HCT116 (cell line): ENCODE data around the gene TRPM4. TPM values are rescaled to one million over a fixed set of nuclear protein-coding genes. Genes with fewer than 3 reads are reported as not detected.

Experiments used
- ATAC-seq: fragments of 200-7000 bp; cut with Tn5 transposase; 2 replicates; pipeline ENCODE4 v1.9.1; 2020; ENCODE audit warnings: mild to moderate bottlenecking, moderate library complexity
- BruUV-seq: library from RNA; stranded (reverse); fragments of 400-500 nt; replicated peaks from 2 replicates; lab custom pipeline; 2021; lab: Mats Ljungman, UMichigan
- CTCF ChIA-PET: fragments of 300-600 bp; sonication (Branson Sonifier 250); formaldehyde crosslinking; loops from one replicate; lab custom pipeline; 2021; ENCODE audit warnings: antibody characterized with exemption; lab: Charles Lee
- POLR2A ChIA-PET: fragments of 300-600, 350-600 bp; sonication (Branson Sonifier 250); formaldehyde crosslinking; loops from one replicate; lab custom pipeline; 2021; ENCODE audit warnings: antibody characterized with exemption; lab: Charles Lee
- RAD21 ChIA-PET, 2 experiments: fragments of 300-600 bp; sonication (Branson Sonifier 250); formaldehyde crosslinking; loops; one replicate each; lab custom pipeline; 2023; ENCODE audit warnings: low total read pairs in 2 of 2; ENCODE audit not compliant: uncharacterized antibody in 2 of 2, unreplicated experiment in 2 of 2, low non-redundant PET in 1 of 2; lab: Charles Lee
- DNase-seq: peaks from one replicate; pipeline ENCODE4 v3.0.0-alpha.2; 2010; ENCODE audit warnings: low read depth, low spot score
- H2AFZ ChIP-seq: fragments of 200-600 bp; shearing (Covaris generic), sonication (generic); 2 replicates; pipeline ENCODE4 v1.6.1; 2017; ENCODE audit warnings: low read depth, mixed run types, mixed read lengths, antibody characterized with exemption, low read length; ENCODE audit not compliant: poor library complexity, severe bottlenecking
- H3K27ac ChIP-seq: 2 replicates; pipeline ENCODE4 v1.5.1; 2012; ENCODE audit warnings: low read depth, low read length
- H3K27me3 ChIP-seq: fragments of 200-600 bp; sonication (generic); 2 replicates; pipeline ENCODE4 v1.6.1; 2016; ENCODE audit warnings: mixed run types, low read length, mixed read lengths; ENCODE audit not compliant: insufficient read depth
- H3K36me3 ChIP-seq, 2 experiments: fragments of 200-500 bp in 1 of 2; fragments of 200-600 bp in 1 of 2; sonication (Bioruptor generic) in 1 of 2; sonication (generic) in 1 of 2; 2 replicates each; pipeline versions ENCODE4 v1.5.1 to v1.6.1; 2014 to 2016; ENCODE audit warnings: low read length in 2 of 2, inconsistent platforms in 1 of 2, mixed read lengths in 1 of 2, mixed run types in 1 of 2; ENCODE audit not compliant: insufficient read depth in 2 of 2, control insufficient read depth in 1 of 2
- H3K4me1 ChIP-seq, 2 experiments: fragments of 200-600 bp in 1 of 2; sonication (generic) in 1 of 2; 2 replicates each; pipeline versions ENCODE4 v1.5.1 to v1.6.1; 2012 to 2017; ENCODE audit warnings: low read length in 2 of 2, inconsistent platforms in 1 of 2, mild to moderate bottlenecking in 1 of 2, mixed read lengths in 1 of 2, mixed run types in 1 of 2, moderate library complexity in 1 of 2; ENCODE audit not compliant: insufficient read depth in 2 of 2, control insufficient read depth in 1 of 2
- H3K4me2 ChIP-seq: fragments of 200-600 bp; sonication (generic); 2 replicates; pipeline ENCODE4 v1.6.1; 2017; ENCODE audit warnings: mixed run types, low read length, mixed read lengths
- H3K4me3 ChIP-seq, 2 experiments: fragments of 200-600 bp in 1 of 2; sonication (generic) in 1 of 2; replicated peaks in 1 of 2; 2 replicates each; pipeline ENCODE4 v1.5.1; 2011 to 2016; ENCODE audit warnings: low read length in 2 of 2, control low read depth in 1 of 2, low read depth in 1 of 2, mild to moderate bottlenecking in 1 of 2, mixed read lengths in 1 of 2, mixed run types in 1 of 2
- H3K79me2 ChIP-seq: fragments of 200-600 bp; sonication (generic); 2 replicates; pipeline ENCODE4 v1.6.1; 2017; ENCODE audit warnings: mild to moderate bottlenecking, mixed run types, low read length, moderate library complexity, mixed read lengths; ENCODE audit not compliant: insufficient read depth
- H3K9ac ChIP-seq: fragments of 200-600 bp; sonication (generic); 2 replicates; pipeline ENCODE4 v1.6.1; 2016; ENCODE audit warnings: low read length, mixed read lengths
- H3K9me2 ChIP-seq: fragments of 200-600 bp; sonication (generic), shearing (Covaris generic); 2 replicates; pipeline ENCODE4 v1.6.1; 2017; ENCODE audit warnings: mixed run types, mild to moderate bottlenecking, moderate library complexity; ENCODE audit not compliant: insufficient read depth
- H3K9me3 ChIP-seq, 2 experiments: fragments of 200-500 bp in 1 of 2; fragments of 200-600 bp in 1 of 2; sonication (Bioruptor generic) in 1 of 2; sonication (generic) in 1 of 2; 2 replicates each; pipeline ENCODE4 v1.6.1; 2014 to 2017; ENCODE audit warnings: low read length in 2 of 2, mixed read lengths in 2 of 2, inconsistent platforms in 1 of 2, low read depth in 1 of 2, mild to moderate bottlenecking in 1 of 2, mixed run types in 1 of 2, moderate library complexity in 1 of 2; ENCODE audit not compliant: control insufficient read depth in 1 of 2, insufficient read depth in 1 of 2
- H4K20me1 ChIP-seq: fragments of 200-600 bp; sonication (generic), shearing (Covaris generic); 2 replicates; pipeline ENCODE4 v1.6.1; 2017; ENCODE audit warnings: mixed run types, mild to moderate bottlenecking, moderate library complexity; ENCODE audit not compliant: insufficient read depth
- CBX3 ChIP-seq: IDR thresholded peaks from 2 replicates; pipeline ENCODE4 v1.6.1; 2012; ENCODE audit warnings: low read depth
- EGR1 ChIP-seq: IDR thresholded peaks from 2 replicates; pipeline ENCODE4 v1.6.1; 2012; ENCODE audit warnings: low read depth
- EZH2phosphoT487 ChIP-seq: fragments of 200-600 bp; IDR thresholded peaks from 2 replicates; pipeline ENCODE4 v1.6.1; 2018; ENCODE audit warnings: antibody characterized with exemption, borderline replicate concordance
- FOSL1 ChIP-seq: IDR thresholded peaks from 2 replicates; pipeline ENCODE4 v1.6.1; 2012; ENCODE audit warnings: low read depth
- POLR2AphosphoS5 ChIP-seq: IDR thresholded peaks from 2 replicates; pipeline ENCODE4 v1.6.1; 2011; ENCODE audit warnings: mild to moderate bottlenecking, low read depth, low read length, moderate library complexity
- SIN3A ChIP-seq: IDR thresholded peaks from 2 replicates; pipeline ENCODE4 v1.6.1; 2012; ENCODE audit warnings: low read depth
- SP1 ChIP-seq: IDR thresholded peaks from 2 replicates; pipeline ENCODE4 v1.6.1; 2012; ENCODE audit warnings: low read depth
- ZNF274 ChIP-seq: fragments of 200-500 bp; sonication (Bioruptor generic); IDR thresholded peaks from 2 replicates; pipeline ENCODE4 v1.6.1; 2014; ENCODE audit warnings: mild to moderate bottlenecking, low read depth, low read length, inconsistent platforms
- intact Hi-C: fragments of 100-400 bp; cut with micrococcal nuclease; formaldehyde crosslinking; loops from 2 replicates; pipeline ENCODE4 v1.10.0; 2022
- total RNA-seq: library from RNA; stranded (reverse); gene quantifications from one replicate; pipeline ENCODE4 v1.2.1, GENCODE V29; 2021; ENCODE audit not compliant: unreplicated experiment
- TF ChIP-seq, protein P1 (sequence below), 3 experiments: fragments of 200-600 bp in 1 of 3; sonication (generic) in 1 of 3; IDR thresholded peaks in 2 of 3; conservative IDR thresholded peaks in 1 of 3; 2 replicates each; pipeline ENCODE4 v1.5.1; 2012 to 2017; ENCODE audit warnings: low read depth in 2 of 3, low read length in 2 of 3, antibody characterized with exemption in 1 of 3, borderline replicate concordance in 1 of 3, control low read depth in 1 of 3, mild to moderate bottlenecking in 1 of 3, mixed read lengths in 1 of 3, mixed run types in 1 of 3, moderate library complexity in 1 of 3; ENCODE audit not compliant: insufficient read depth in 1 of 3
- TF ChIP-seq, protein P2 (sequence below): IDR thresholded peaks from 2 replicates; pipeline ENCODE4 v1.6.1; 2012
- TF ChIP-seq, protein P3 (sequence below): IDR thresholded peaks from 2 replicates; pipeline ENCODE4 v1.6.1; 2012

The TRPM4 gene
- total RNA-seq, 1 experiment from 2014 or later = 44.2 TPM

DNA sequence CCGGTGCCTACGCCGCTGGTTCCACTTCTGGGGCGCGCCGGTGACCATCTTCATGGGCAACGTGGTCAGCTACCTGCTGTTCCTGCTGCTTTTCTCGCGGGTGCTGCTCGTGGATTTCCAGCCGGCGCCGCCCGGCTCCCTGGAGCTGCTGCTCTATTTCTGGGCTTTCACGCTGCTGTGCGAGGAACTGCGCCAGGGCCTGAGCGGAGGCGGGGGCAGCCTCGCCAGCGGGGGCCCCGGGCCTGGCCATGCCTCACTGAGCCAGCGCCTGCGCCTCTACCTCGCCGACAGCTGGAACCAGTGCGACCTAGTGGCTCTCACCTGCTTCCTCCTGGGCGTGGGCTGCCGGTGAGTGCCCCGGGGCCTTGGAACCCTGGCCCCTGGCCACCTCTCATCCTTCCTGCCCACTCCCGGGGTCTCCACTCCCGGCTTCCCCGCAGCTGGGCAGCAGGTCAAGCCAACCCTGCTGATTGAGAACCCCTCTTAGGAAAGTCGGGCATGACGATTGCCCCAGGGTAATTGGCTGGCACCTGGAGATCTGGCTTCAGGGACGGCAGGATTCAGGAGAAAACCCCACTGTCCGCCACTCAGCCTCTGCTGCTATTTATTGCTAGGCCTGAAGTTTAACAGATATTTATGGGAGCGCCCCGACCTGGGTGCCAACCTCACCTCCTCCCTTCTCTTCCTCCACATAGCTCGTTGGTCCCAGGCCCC is 39.1 kb downstream of the TRPM4 start:
- TF ChIP-seq SP1 = no peak
- TF ChIP-seq, all 23 proteins: peak for 0
- Histone ChIP-seq H3K4me3 (no peak overlapping the region), H3K79me2 (no peaks in the 10 kb centered on the region), H2AFZ (no peak overlapping the region), H3K36me3 (peaks cover 3 to 4% of the 10 kb centered on the region in 2 experiments; a peak in 3 of 4 replicates), H3K4me2 (no peak overlapping the region), H3K9me2 (no peaks in the 10 kb centered on the region), H3K9me3 (no peaks in the 10 kb centered on the region), H3K4me1 (peaks cover 0 to 3% of the 10 kb centered on the region in 2 experiments; a peak in 1 of 4 replicates), H3K9ac (no peak overlapping the region), H4K20me1 (no peaks in the 10 kb centered on the region), H3K27ac (no peak overlapping the region), H3K27me3 (no peaks in the 10 kb centered on the region)
- ChIA-PET POLR2A (no interaction called here), CTCF (interaction anchor here (0.9 to 1.3 kb wide), 2 partner anchors 203 to 226 kb away, joined by 3 to 4 read pairs; partner anchors contain the start of genes GYS1 and RUVBL2), RAD21 (no interaction called here)
- no TSS peak for BruUV-seq
- ATAC-seq (no peak), DNase-seq (no peak)
- intact Hi-C loops = no loop called here

DNA sequence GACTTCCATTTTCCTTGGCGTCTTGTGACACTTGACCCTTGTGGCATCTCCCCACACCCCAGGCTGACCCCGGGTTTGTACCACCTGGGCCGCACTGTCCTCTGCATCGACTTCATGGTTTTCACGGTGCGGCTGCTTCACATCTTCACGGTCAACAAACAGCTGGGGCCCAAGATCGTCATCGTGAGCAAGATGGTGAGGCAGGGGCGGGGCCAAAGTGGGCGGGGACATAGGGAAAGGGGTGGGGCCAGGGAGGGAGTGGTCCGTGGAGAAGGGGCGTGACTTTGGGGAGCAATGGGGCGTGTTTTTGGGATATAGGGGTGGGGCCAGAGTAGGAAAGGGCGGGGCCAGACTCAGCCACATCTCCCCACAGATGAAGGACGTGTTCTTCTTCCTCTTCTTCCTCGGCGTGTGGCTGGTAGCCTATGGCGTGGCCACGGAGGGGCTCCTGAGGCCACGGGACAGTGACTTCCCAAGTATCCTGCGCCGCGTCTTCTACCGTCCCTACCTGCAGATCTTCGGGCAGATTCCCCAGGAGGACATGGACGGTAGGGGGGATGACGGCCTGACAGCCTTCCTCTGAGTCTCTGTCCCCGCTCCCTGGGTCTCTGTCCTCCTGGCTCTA is 42.8 kb downstream of the TRPM4 start:
- H2AFZ ChIP-seq = no peak overlapping the region
- H4K20me1 ChIP-seq = no peaks in the 10 kb centered on the region
- DNase-seq = no peak
- H3K9me2 ChIP-seq = no peaks in the 10 kb centered on the region
- no peak for TF ChIP-seq POLR2AphosphoS5
- TF ChIP-seq, protein P1, sequence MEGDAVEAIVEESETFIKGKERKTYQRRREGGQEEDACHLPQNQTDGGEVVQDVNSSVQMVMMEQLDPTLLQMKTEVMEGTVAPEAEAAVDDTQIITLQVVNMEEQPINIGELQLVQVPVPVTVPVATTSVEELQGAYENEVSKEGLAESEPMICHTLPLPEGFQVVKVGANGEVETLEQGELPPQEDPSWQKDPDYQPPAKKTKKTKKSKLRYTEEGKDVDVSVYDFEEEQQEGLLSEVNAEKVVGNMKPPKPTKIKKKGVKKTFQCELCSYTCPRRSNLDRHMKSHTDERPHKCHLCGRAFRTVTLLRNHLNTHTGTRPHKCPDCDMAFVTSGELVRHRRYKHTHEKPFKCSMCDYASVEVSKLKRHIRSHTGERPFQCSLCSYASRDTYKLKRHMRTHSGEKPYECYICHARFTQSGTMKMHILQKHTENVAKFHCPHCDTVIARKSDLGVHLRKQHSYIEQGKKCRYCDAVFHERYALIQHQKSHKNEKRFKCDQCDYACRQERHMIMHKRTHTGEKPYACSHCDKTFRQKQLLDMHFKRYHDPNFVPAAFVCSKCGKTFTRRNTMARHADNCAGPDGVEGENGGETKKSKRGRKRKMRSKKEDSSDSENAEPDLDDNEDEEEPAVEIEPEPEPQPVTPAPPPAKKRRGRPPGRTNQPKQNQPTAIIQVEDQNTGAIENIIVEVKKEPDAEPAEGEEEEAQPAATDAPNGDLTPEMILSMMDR (IDR thresholded peaks at IDR 0.05 in 2 of 3, conservative IDR thresholded peaks at IDR 0.05 in 1 of 3; ENCODE audit: borderline replicate concordance in 1 of 3, insufficient read depth in 1 of 3, low read depth in 2 of 3, low read length in 2 of 3) = no peak
- no peak for TF ChIP-seq EGR1
- no peak for TF ChIP-seq EZH2phosphoT487
- TF ChIP-seq, protein P2, sequence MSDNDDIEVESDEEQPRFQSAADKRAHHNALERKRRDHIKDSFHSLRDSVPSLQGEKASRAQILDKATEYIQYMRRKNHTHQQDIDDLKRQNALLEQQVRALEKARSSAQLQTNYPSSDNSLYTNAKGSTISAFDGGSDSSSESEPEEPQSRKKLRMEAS = no peak
- no peak for TF ChIP-seq SIN3A
- no peak for TF ChIP-seq CBX3
- TF ChIP-seq ZNF274 = no peak
- no peak for TF ChIP-seq FOSL1
- TF ChIP-seq, protein P3, sequence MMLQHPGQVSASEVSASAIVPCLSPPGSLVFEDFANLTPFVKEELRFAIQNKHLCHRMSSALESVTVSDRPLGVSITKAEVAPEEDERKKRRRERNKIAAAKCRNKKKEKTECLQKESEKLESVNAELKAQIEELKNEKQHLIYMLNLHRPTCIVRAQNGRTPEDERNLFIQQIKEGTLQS = no peak
- TF ChIP-seq, all 23 proteins: peak for 0
- intact Hi-C loops = no loop called here
- ChIA-PET RAD21 (no interaction called here), POLR2A (no interaction called here), CTCF (interaction anchor here (2.0 kb wide), 1 partner anchor 86 kb away, joined by 13 read pairs; the partner anchor contains the start of gene LIN7B)
- peaks cover 0 to 3% of the 10 kb centered on the region in 2 experiments; a peak in 1 of 4 replicates for H3K4me1 ChIP-seq
- H3K79me2 ChIP-seq = no peaks in the 10 kb centered on the region
- no peak overlapping the region for H3K27ac ChIP-seq
- peak; percentile 92 for ATAC-seq
- no peak overlapping the region for H3K9ac ChIP-seq
- no peaks in the 10 kb centered on the region for H3K9me3 ChIP-seq
- no peaks in the 10 kb centered on the region for H3K27me3 ChIP-seq
- no peak overlapping the region for H3K4me2 ChIP-seq
- no peak overlapping the region for H3K4me3 ChIP-seq
- no TSS peak for BruUV-seq
- peaks cover 12 to 17% of the 10 kb centered on the region in 2 experiments; a peak in 3 of 4 replicates for H3K36me3 ChIP-seq
